Neural progenitor cell (in vitro differentiated cells): ENCODE results near the gene PRR30. TPM values are rescaled to one million over a fixed set of nuclear protein-coding genes. Genes with fewer than 3 reads are reported as not detected.
A peak's percentile ranks its signal among the peaks of the same experiment; 100 is the strongest.

Experiments
- DNase-seq: peaks from one replicate; pipeline ENCODE4 v3.0.0-alpha.2; 2016; ENCODE audit warnings: low spot score
- H2AFZ ChIP-seq: fragments of 200-600 bp; sonication (generic); replicated peaks from 2 replicates; pipeline ENCODE4 v1.6.1; 2016; ENCODE audit warnings: antibody characterized with exemption
- H3F3A ChIP-seq: fragments of 200-600 bp; sonication (generic); 2 replicates; pipeline ENCODE4 v1.6.1; 2016; ENCODE audit warnings: antibody characterized with exemption, low read depth
- H3K27ac ChIP-seq: fragments of 200-600 bp; sonication (generic); 2 replicates; pipeline ENCODE4 v1.5.1; 2016; ENCODE audit warnings: mild to moderate bottlenecking
- H3K27me3 ChIP-seq: fragments of 200-600 bp; sonication (generic); 2 replicates; pipeline ENCODE4 v1.6.1; 2016; ENCODE audit warnings: mild to moderate bottlenecking, moderate library complexity
- H3K36me3 ChIP-seq: fragments of 200-600 bp; sonication (generic); 2 replicates; pipeline ENCODE4 v1.5.1; 2016
- H3K4me1 ChIP-seq: fragments of 200-600 bp; sonication (generic); 2 replicates; pipeline ENCODE4 v1.6.1; 2016; ENCODE audit warnings: mixed run types
- H3K4me2 ChIP-seq: fragments of 200-600 bp; sonication (generic); 2 replicates; pipeline ENCODE4 v1.6.1; 2016
- H3K4me3 ChIP-seq: fragments of 200-600 bp; sonication (generic); 2 replicates; pipeline ENCODE4 v1.5.1; 2016
- H3K79me2 ChIP-seq: fragments of 200-600 bp; sonication (generic); 2 replicates; pipeline ENCODE4 v1.6.1; 2016; ENCODE audit warnings: low read depth
- H3K9ac ChIP-seq: fragments of 200-600 bp; sonication (generic); 2 replicates; pipeline ENCODE4 v1.6.1; 2016
- H3K9me3 ChIP-seq: fragments of 200-600 bp; sonication (generic); 2 replicates; pipeline ENCODE4 v1.5.1; 2016; ENCODE audit warnings: low read depth
- H4K20me1 ChIP-seq: fragments of 200-600 bp; sonication (generic); 2 replicates; pipeline ENCODE4 v1.6.1; 2016; ENCODE audit warnings: low read depth
- H3K27ac Mint-ChIP-seq: 3 replicates; pipeline ENCODE4 v1.8.0; 2021; ENCODE audit warnings: mixed read lengths
- H3K27me3 Mint-ChIP-seq: 2 replicates; pipeline ENCODE4 v1.8.0; 2022; ENCODE audit warnings: low read depth, mild to moderate bottlenecking, inconsistent platforms, moderate library complexity, mixed read lengths; ENCODE audit not compliant: insufficient read depth
- H3K36me3 Mint-ChIP-seq: 3 replicates; pipeline ENCODE4 v1.8.0; 2021; ENCODE audit warnings: mixed read lengths
- H3K4me1 Mint-ChIP-seq: 3 replicates; pipeline ENCODE4 v1.8.0; 2021; ENCODE audit warnings: mixed read lengths
- H3K4me3 Mint-ChIP-seq: 3 replicates; pipeline ENCODE4 v1.8.0; 2021; ENCODE audit warnings: mild to moderate bottlenecking, moderate library complexity, mixed read lengths
- H3K9me3 Mint-ChIP-seq: 3 replicates; pipeline ENCODE4 v1.8.0; 2020; ENCODE audit warnings: mixed read lengths
- EZH2 ChIP-seq: fragments of 200-600 bp; sonication (generic); IDR thresholded peaks from 2 replicates; pipeline ENCODE4 v1.6.1; 2017; ENCODE audit warnings: antibody characterized with exemption, mild to moderate bottlenecking, moderate library complexity
- EZH2phosphoT487 ChIP-seq: fragments of 200-600 bp; sonication (generic); IDR thresholded peaks from 2 replicates; pipeline ENCODE4 v1.6.1; 2017; ENCODE audit warnings: antibody characterized with exemption
- total RNA-seq: library from RNA; depleted of rRNA; stranded (reverse); fragments of >200 nt; gene quantifications from 2 replicates; pipeline ENCODE4 v1.2.3, GENCODE V29; 2015; ENCODE audit warnings: low replicate concordance
- TF ChIP-seq, protein P1 (sequence below): fragments of 200-600 bp; sonication (generic); IDR thresholded peaks from 2 replicates; pipeline ENCODE4 v1.5.1; 2017; ENCODE audit warnings: antibody characterized with exemption, mild to moderate bottlenecking

The PRR30 gene
- total RNA-seq, 1 donor from 2014 or later, result not detected

DNA sequence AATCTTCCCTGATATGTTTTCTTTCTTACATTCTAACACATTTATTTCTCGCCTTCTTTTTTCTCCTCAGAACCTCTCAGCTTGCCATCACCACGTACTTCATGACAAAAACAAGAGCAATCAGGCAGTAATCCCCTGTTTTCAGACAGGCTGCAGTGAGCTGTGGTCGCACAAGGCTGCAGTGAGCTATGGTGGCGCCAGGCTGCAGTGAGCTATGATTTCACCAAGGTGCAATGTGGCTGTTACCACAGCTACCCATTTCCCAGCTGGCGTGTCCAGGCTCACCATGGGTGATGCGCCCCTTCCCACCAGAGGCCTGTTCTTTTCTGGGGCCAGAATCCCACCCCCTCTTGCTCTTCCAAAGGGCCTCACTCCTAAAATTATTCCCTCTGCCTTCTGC is 35.4 kb upstream of the PRR30 start:
- H3K4me3 ChIP-seq, result no peak overlapping the region
- no peak overlapping the region for H3K27ac Mint-ChIP-seq
- H3K9ac ChIP-seq, result no peak overlapping the region

DNA sequence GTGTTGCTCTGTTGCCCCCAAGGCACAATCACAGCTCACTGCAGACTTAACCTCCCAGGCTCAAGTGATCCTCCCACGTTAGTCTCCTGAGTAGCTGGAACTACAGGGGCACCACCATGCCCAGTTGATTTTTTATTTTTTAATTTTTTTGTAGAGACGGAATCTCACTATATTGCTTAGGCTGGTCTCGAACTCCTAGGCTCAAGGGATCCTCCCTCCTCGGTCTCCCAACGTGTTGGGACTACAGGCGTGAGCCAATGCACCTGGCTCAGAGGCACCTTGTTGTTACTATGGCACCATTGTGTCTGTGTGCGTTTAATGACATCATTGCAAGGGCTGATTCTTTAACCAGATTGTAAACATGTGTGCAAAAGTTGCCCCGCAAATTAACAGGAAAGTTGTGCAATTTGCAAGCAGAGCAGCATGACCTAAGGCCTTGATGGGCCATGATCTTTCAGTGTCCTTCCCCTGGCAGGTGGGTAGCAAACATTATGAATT is 32.2 kb upstream of the PRR30 start:
- Mint-ChIP-seq H3K9me3 (no peaks in the 10 kb centered on the region), H3K4me3 (no peak overlapping the region), H3K36me3 (no peaks in the 10 kb centered on the region), H3K27me3 (peaks cover 2% of the 10 kb centered on the region), H3K4me1 (no peaks in the 10 kb centered on the region), H3K27ac (no peak overlapping the region)
- no peaks in the 10 kb centered on the region for H3K4me1 ChIP-seq
- no peak overlapping the region for H3K4me2 ChIP-seq
- TF ChIP-seq, protein P1, sequence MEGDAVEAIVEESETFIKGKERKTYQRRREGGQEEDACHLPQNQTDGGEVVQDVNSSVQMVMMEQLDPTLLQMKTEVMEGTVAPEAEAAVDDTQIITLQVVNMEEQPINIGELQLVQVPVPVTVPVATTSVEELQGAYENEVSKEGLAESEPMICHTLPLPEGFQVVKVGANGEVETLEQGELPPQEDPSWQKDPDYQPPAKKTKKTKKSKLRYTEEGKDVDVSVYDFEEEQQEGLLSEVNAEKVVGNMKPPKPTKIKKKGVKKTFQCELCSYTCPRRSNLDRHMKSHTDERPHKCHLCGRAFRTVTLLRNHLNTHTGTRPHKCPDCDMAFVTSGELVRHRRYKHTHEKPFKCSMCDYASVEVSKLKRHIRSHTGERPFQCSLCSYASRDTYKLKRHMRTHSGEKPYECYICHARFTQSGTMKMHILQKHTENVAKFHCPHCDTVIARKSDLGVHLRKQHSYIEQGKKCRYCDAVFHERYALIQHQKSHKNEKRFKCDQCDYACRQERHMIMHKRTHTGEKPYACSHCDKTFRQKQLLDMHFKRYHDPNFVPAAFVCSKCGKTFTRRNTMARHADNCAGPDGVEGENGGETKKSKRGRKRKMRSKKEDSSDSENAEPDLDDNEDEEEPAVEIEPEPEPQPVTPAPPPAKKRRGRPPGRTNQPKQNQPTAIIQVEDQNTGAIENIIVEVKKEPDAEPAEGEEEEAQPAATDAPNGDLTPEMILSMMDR, result no peak
- TF ChIP-seq EZH2 (no peak), EZH2phosphoT487 (no peak)
- H2AFZ ChIP-seq, result no peak overlapping the region
- H3K79me2 ChIP-seq, result no peaks in the 10 kb centered on the region
- no peak overlapping the region for H3K4me3 ChIP-seq
- H4K20me1 ChIP-seq, result no peaks in the 10 kb centered on the region
- H3F3A ChIP-seq, result peaks cover 3% of the 10 kb centered on the region
- peaks cover 19% of the 10 kb centered on the region for H3K27me3 ChIP-seq
- no peak overlapping the region for H3K9ac ChIP-seq
- no peak for DNase-seq
- no peaks in the 10 kb centered on the region for H3K9me3 ChIP-seq
- no peak overlapping the region for H3K27ac ChIP-seq
- no peaks in the 10 kb centered on the region for H3K36me3 ChIP-seq

More for the DNA sequence above, 35.4 kb upstream of the PRR30 start:
- H3K9me3 ChIP-seq, result no peaks in the 10 kb centered on the region
- peaks cover 19% of the 10 kb centered on the region for H3K27me3 ChIP-seq
- no peaks in the 10 kb centered on the region for H4K20me1 ChIP-seq
- H3K4me1 ChIP-seq, result no peaks in the 10 kb centered on the region
- no peaks in the 10 kb centered on the region for H3F3A ChIP-seq
- no peaks in the 10 kb centered on the region for H3K36me3 ChIP-seq
- H2AFZ ChIP-seq, result peak overlapping the region; percentile 78
- Mint-ChIP-seq H3K36me3 (no peaks in the 10 kb centered on the region), H3K4me3 (no peak overlapping the region), H3K9me3 (no peaks in the 10 kb centered on the region), H3K4me1 (peaks cover 3% of the 10 kb centered on the region), H3K27me3 (peaks cover 2% of the 10 kb centered on the region)
- H3K4me2 ChIP-seq, result no peak overlapping the region
- TF ChIP-seq, protein P1, result no peak
- TF ChIP-seq EZH2phosphoT487 (no peak), EZH2 (no peak)
- DNase-seq, result peak; percentile 16
- no peaks in the 10 kb centered on the region for H3K79me2 ChIP-seq
- H3K27ac ChIP-seq, result no peak overlapping the region

DNA sequence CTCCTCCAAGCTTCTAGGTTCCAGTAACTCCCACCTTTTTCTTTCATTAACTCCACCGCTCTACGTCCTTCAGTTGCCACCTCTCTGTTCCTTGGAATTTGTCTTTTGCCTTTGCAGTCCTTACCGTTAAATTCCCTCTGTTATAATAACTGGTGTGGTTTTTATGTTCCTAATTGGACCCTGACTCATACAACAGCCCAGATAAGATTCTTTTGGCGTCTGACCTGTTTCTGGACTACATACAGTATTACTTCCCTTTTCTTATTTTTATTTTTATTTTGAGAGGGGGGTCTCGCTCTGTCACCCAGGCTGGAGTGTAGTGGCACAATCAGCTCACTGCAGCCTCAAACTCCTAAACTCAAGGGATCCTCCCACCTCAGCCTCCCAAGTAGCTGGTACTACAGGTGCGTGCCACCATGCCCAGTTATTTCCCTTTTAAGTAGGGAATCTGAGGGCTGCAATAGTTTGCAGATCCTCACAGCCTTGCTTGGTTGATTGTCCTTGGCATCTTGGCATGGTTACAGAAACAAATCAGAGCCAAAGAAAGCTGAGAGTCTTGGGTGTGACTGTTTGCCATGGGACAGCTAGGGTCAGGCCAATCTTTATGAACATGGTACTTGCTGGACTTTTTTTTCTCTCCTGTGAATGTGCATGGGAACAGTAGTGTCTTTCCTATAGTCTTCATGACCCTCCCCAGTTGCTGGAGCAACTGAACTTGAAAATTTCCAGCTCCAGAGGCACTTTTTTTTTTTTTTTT is 31.5 kb upstream of the PRR30 start:
- H3K9me3 Mint-ChIP-seq, result no peaks in the 10 kb centered on the region
- Histone ChIP-seq H3K4me2 (peak overlapping the region; percentile 75), H2AFZ (peak overlapping the region; percentile 99), H3K36me3 (no peaks in the 10 kb centered on the region), H3K9ac (no peak overlapping the region), H3K27ac (no peak overlapping the region), H3K9me3 (no peaks in the 10 kb centered on the region), H3K27me3 (peaks cover 19% of the 10 kb centered on the region), H3K4me3 (no peak overlapping the region), H3K79me2 (no peaks in the 10 kb centered on the region), H3F3A (peaks cover 3% of the 10 kb centered on the region), H4K20me1 (no peaks in the 10 kb centered on the region), H3K4me1 (peaks cover under 1% of the 10 kb centered on the region)
- no peak for TF ChIP-seq EZH2phosphoT487
- TF ChIP-seq EZH2, result no peak
- TF ChIP-seq, protein P1, result no peak
- no peak overlapping the region for H3K27ac Mint-ChIP-seq
- no peak for DNase-seq
- H3K36me3 Mint-ChIP-seq, result no peaks in the 10 kb centered on the region
- H3K27me3 Mint-ChIP-seq, result peaks cover 2% of the 10 kb centered on the region
- no peaks in the 10 kb centered on the region for H3K4me1 Mint-ChIP-seq
- no peak overlapping the region for H3K4me3 Mint-ChIP-seq
